IMR-90 (cell line): ENCODE measurements around the gene HPRT1. TPM values are rescaled to one million over a fixed set of nuclear protein-coding genes. Genes with fewer than 3 reads are reported as not detected.
A peak's percentile ranks its signal among the peaks of the same experiment; 100 is the strongest.

ENCODE experiments used
- ATAC-seq: fragments of 200-7000 bp; cut with Tn5 transposase; 2 replicates; pipeline ENCODE4 v1.9.1; 2020; ENCODE audit warnings: low read depth, mild to moderate bottlenecking, moderate library complexity
- BruUV-seq: library from RNA; stranded (reverse); fragments of 400-500 nt; replicated peaks from 2 replicates; lab custom pipeline; 2021; lab: Mats Ljungman, UMichigan
- CTCF ChIA-PET: fragments of 300-600 bp; formaldehyde crosslinking; extraction: SDS; loops from one replicate; lab custom pipeline; 2021; ENCODE audit warnings: antibody characterized with exemption; lab: Yijun Ruan, JAX
- POLR2A ChIA-PET: fragments of 300-600 bp; sonication (Branson Sonifier 250); formaldehyde crosslinking; loops from one replicate; lab custom pipeline; 2022; ENCODE audit warnings: antibody characterized with exemption; ENCODE audit not compliant: unreplicated experiment; lab: Charles Lee
- DNase-seq: peaks from one replicate; pipeline ENCODE4 v3.0.0; 2013
- H2AFZ ChIP-seq: replicated peaks from 2 replicates; pipeline ENCODE3; 2013; ENCODE audit warnings: low read length, mild to moderate bottlenecking; ENCODE audit not compliant: poor library complexity
- H2AK5ac ChIP-seq: 2 replicates; pipeline ENCODE4 v1.6.1; 2013; ENCODE audit warnings: low read depth, low read length, inconsistent platforms
- H2AK9ac ChIP-seq: replicated peaks from 2 replicates; pipeline ENCODE3; 2013; ENCODE audit warnings: mild to moderate bottlenecking, low read depth, low read length, moderate library complexity; ENCODE audit not compliant: poor library complexity
- H2BK120ac ChIP-seq: 2 replicates; pipeline ENCODE4 v1.6.1; 2013; ENCODE audit warnings: low read depth, low read length, inconsistent platforms
- H2BK15ac ChIP-seq: 3 replicates; pipeline ENCODE4 v1.6.1; 2013; ENCODE audit warnings: low read depth, low read length, inconsistent platforms
- H2BK20ac ChIP-seq: 2 replicates; pipeline ENCODE4 v1.6.1; 2013; ENCODE audit warnings: low read depth, mild to moderate bottlenecking, inconsistent platforms, low read length, moderate library complexity
- H2BK5ac ChIP-seq: 2 replicates; pipeline ENCODE4 v1.6.1; 2013; ENCODE audit warnings: mild to moderate bottlenecking, low read depth, low read length, inconsistent platforms; ENCODE audit not compliant: poor library complexity, severe bottlenecking
- H3K14ac ChIP-seq: replicated peaks from 2 replicates; pipeline ENCODE4 v1.6.1; 2013; ENCODE audit warnings: low read depth, low read length, inconsistent platforms
- H3K18ac ChIP-seq: 2 replicates; pipeline ENCODE4 v1.6.1; 2013; ENCODE audit warnings: low read depth, low read length, control low read depth
- H3K23ac ChIP-seq: 2 replicates; pipeline ENCODE4 v1.6.1; 2013; ENCODE audit warnings: low read depth, low read length, inconsistent platforms
- H3K27ac ChIP-seq: 2 replicates; pipeline ENCODE4 v1.5.1; 2013; ENCODE audit warnings: mild to moderate bottlenecking, control low read depth, low read length; ENCODE audit not compliant: insufficient read depth
- H3K27me3 ChIP-seq: 2 replicates; pipeline ENCODE4 v1.6.1; 2013; ENCODE audit warnings: low read length; ENCODE audit not compliant: control insufficient read depth, insufficient read depth
- H3K36me3 ChIP-seq: 2 replicates; pipeline ENCODE4 v1.6.1; 2013; ENCODE audit warnings: low read length, mixed read lengths; ENCODE audit not compliant: control insufficient read depth, insufficient read depth
- H3K4ac ChIP-seq: 2 replicates; pipeline ENCODE4 v1.6.1; 2013; ENCODE audit warnings: low read depth, low read length, inconsistent platforms
- H3K4me1 ChIP-seq: 2 replicates; pipeline ENCODE4 v1.6.1; 2013; ENCODE audit warnings: low read length, mixed read lengths; ENCODE audit not compliant: control insufficient read depth, insufficient read depth
- H3K4me2 ChIP-seq: 2 replicates; pipeline ENCODE4 v1.6.1; 2013; ENCODE audit warnings: low read depth, mild to moderate bottlenecking, control low read depth, low read length, moderate library complexity
- H3K4me3 ChIP-seq: 2 replicates; pipeline ENCODE4 v1.5.1; 2013; ENCODE audit warnings: low read depth, mild to moderate bottlenecking, control low read depth, low read length, moderate library complexity; ENCODE audit not compliant: insufficient read depth
- H3K56ac ChIP-seq: 2 replicates; pipeline ENCODE4 v1.6.1; 2013; ENCODE audit warnings: low read length, inconsistent platforms; ENCODE audit not compliant: insufficient read depth; ENCODE audit errors: extremely low read depth
- H3K79me1 ChIP-seq, 2 experiments: 2 replicates each; pipeline ENCODE4 v1.6.1; 2013; ENCODE audit warnings: low read length in 2 of 2, inconsistent platforms in 1 of 2, low read depth in 1 of 2
- H3K9ac ChIP-seq: 2 replicates; pipeline ENCODE4 v1.6.1; 2013; ENCODE audit warnings: low read depth, low read length, control low read depth
- H3K9me1 ChIP-seq: 2 replicates; pipeline ENCODE4 v1.6.1; 2013; ENCODE audit warnings: low read length, inconsistent platforms; ENCODE audit not compliant: insufficient read depth
- H3K9me3 ChIP-seq: 2 replicates; pipeline ENCODE4 v1.6.1; 2013; ENCODE audit warnings: low read length; ENCODE audit not compliant: control insufficient read depth, insufficient read depth
- H4K20me1 ChIP-seq: 2 replicates; pipeline ENCODE4 v1.6.1; 2013; ENCODE audit warnings: low read length, inconsistent platforms; ENCODE audit not compliant: insufficient read depth
- H4K5ac ChIP-seq: 2 replicates; pipeline ENCODE4 v1.6.1; 2013; ENCODE audit warnings: mild to moderate bottlenecking, low read depth, low read length, control low read depth
- H4K8ac ChIP-seq, 2 experiments: 2 replicates each; pipeline ENCODE4 v1.6.1; 2013; ENCODE audit warnings: low read depth in 2 of 2, low read length in 2 of 2, control low read depth in 1 of 2, inconsistent platforms in 1 of 2
- H4K91ac ChIP-seq: 2 replicates; pipeline ENCODE4 v1.6.1; 2013; ENCODE audit warnings: low read depth, low read length, inconsistent platforms; ENCODE audit not compliant: insufficient read depth
- BHLHE40 ChIP-seq: fragments of 150-350 bp; IDR thresholded peaks from 2 replicates; pipeline ENCODE4 v1.6.1; 2016; ENCODE audit warnings: mild to moderate bottlenecking, low read depth, low read length
- CTCF ChIP-seq: conservative IDR thresholded peaks from 2 replicates; pipeline ENCODE4 v1.5.1; 2012; ENCODE audit warnings: mild to moderate bottlenecking, low read depth, low read length, improper control_type of control experiment
- ELK1 ChIP-seq: fragments of 150-350 bp; IDR thresholded peaks from 2 replicates; pipeline ENCODE4 v1.6.1; 2016; ENCODE audit warnings: low read depth, mild to moderate bottlenecking, low read length, moderate library complexity, borderline replicate concordance
- FOS ChIP-seq: fragments of 150-350 bp; IDR thresholded peaks from 2 replicates; pipeline ENCODE4 v1.6.1; 2016; ENCODE audit warnings: low read depth, low read length
- MAFK ChIP-seq: IDR thresholded peaks from 2 replicates; pipeline ENCODE4 v1.6.1; 2012; ENCODE audit warnings: low read depth, low read length, improper control_type of control experiment
- MAZ ChIP-seq: IDR thresholded peaks from 2 replicates; pipeline ENCODE4 v1.6.1; 2012; ENCODE audit warnings: low read depth, mild to moderate bottlenecking, low read length, improper control_type of control experiment, moderate library complexity, borderline replicate concordance
- NFE2L2 ChIP-seq: fragments of 150-350 bp; IDR thresholded peaks from 2 replicates; pipeline ENCODE4 v1.6.1; 2016; ENCODE audit warnings: low read depth, mild to moderate bottlenecking, low read length
- RCOR1 ChIP-seq: IDR thresholded peaks from 2 replicates; pipeline ENCODE4 v1.6.1; 2012; ENCODE audit warnings: mild to moderate bottlenecking, low read length, improper control_type of control experiment; ENCODE audit not compliant: insufficient replicate concordance
- WGBS, 2 experiments: methylation state at CpG; one replicate each; pipeline versions ENCODE4 v1.1.5 to v1.1.7; 2013; ENCODE audit warnings: missing lambda C conversion rate in 2 of 2; ENCODE audit not compliant: insufficient read length in 1 of 2; ENCODE audit errors: extremely low coverage in 2 of 2; 5-methylcytosine and 5-hydroxymethylcytosine counted together
- dilution Hi-C: fragments of 300-500 bp; cut with HindIII; formaldehyde crosslinking; loops from one replicate; pipeline ENCODE4 v1.14.3; 2018; ENCODE audit warnings: low sequenced_read_pairs; ENCODE audit not compliant: unreplicated experiment
- in situ Hi-C: fragments of 300-500 bp; cut with MboI; formaldehyde crosslinking; loops from 3 replicates; pipeline ENCODE4 v1.14.3; 2019; ENCODE audit warnings: low sequenced_read_pairs, inconsistent platforms, mixed read lengths
- intact Hi-C: fragments of 100-400 bp; cut with micrococcal nuclease; formaldehyde crosslinking; loops from 2 replicates; pipeline ENCODE4 v1.10.0; 2022
- polyA plus RNA-seq, 3 experiments: library from polyadenylated mRNA; depleted of rRNA; stranded (reverse); fragments of >200 nt; gene quantifications; 2 replicates each; pipeline ENCODE4 v1.2.3, GENCODE V29; 2012; ENCODE audit warnings: low replicate concordance in 1 of 3
- total RNA-seq: library from RNA; depleted of rRNA; stranded (reverse); fragments of >200 nt; gene quantifications from 2 replicates; pipeline ENCODE4 v1.2.3, GENCODE V29; 2012

The HPRT1 gene
- total and polyA plus RNA-seq, 2 of the 4 experiments (the other 2 are of a cell fraction) = 7.0 to 30.3 TPM

- H3K27ac ChIP-seq = no peak overlapping the region
- no peak overlapping the region for H2BK5ac ChIP-seq
- CTCF ChIA-PET = no interaction called here
- in situ Hi-C loops = loop anchor here (25.0 kb wide), 1 partner anchor 553 kb away; the partner anchor contains the start of gene RTL8B
- H3K56ac ChIP-seq = no peak overlapping the region
- H3K23ac ChIP-seq = peak overlapping the region; percentile 69; the same call in 1 of the 2 replicates
- H2BK20ac ChIP-seq = no peak overlapping the region
- peak overlapping the region; percentile 90 for H3K4me2 ChIP-seq
- no peak for TF ChIP-seq MAFK
- no peak for TF ChIP-seq FOS
- no peak for TF ChIP-seq CTCF
- TF ChIP-seq ELK1 = no peak
- TF ChIP-seq BHLHE40 = no peak
- TF ChIP-seq NFE2L2 = no peak
- TF ChIP-seq RCOR1 = no peak
- no peak for TF ChIP-seq MAZ
- ATAC-seq (peak; percentile 34), DNase-seq (no peak)
- peak overlapping the region; percentile 12 to 52; a peak in 2 of 4 replicates for H4K8ac ChIP-seq
- H3K4me3 ChIP-seq = peak overlapping the region; percentile 78
- dilution Hi-C loops = no loop called here
- no peak overlapping the region for H4K91ac ChIP-seq
- no peaks in the 10 kb centered on the region for H4K20me1 ChIP-seq
- no peak overlapping the region for H3K18ac ChIP-seq
- no peaks in the 10 kb centered on the region for H3K9me1 ChIP-seq
- no peaks in the 10 kb centered on the region for H3K9me3 ChIP-seq
- H2AFZ ChIP-seq = peak overlapping the region; percentile 93
- no peak overlapping the region for H3K4ac ChIP-seq
- H3K4me1 ChIP-seq = no peaks in the 10 kb centered on the region; the same call in 1 of the 2 replicates
- peaks cover 0 to 13% of the 10 kb centered on the region in 2 experiments; a peak in 2 of 4 replicates for H3K79me1 ChIP-seq
- no peak overlapping the region for H2BK15ac ChIP-seq
- H3K36me3 ChIP-seq = no peaks in the 10 kb centered on the region
- WGBS, 2 experiments = no CpG with 5 or more reads among the region's 12 CpGs
- H3K9ac ChIP-seq = peak overlapping the region; percentile 61; the same call in 1 of the 2 replicates
- H3K27me3 ChIP-seq = no peaks in the 10 kb centered on the region
- POLR2A ChIA-PET = no interaction called here
- no peak overlapping the region for H2AK5ac ChIP-seq
- H2BK120ac ChIP-seq = no peak overlapping the region; the same call in 1 of the 2 replicates
- H2AK9ac ChIP-seq = peak overlapping the region; percentile 61
- intact Hi-C loops = no loop called here
- no peak overlapping the region for H4K5ac ChIP-seq
- BruUV-seq = no TSS peak
- H3K14ac ChIP-seq = 0 out of 2 replicates have a peak overlapping the region, but pooled peaks have one; percentile 15
Observed at GRCh38 chrX:134459683-134460004, 321 bp upstream of the HPRT1 start.
